ENCODE results near the gene IMMP1L.

The IMMP1L gene

DNA sequence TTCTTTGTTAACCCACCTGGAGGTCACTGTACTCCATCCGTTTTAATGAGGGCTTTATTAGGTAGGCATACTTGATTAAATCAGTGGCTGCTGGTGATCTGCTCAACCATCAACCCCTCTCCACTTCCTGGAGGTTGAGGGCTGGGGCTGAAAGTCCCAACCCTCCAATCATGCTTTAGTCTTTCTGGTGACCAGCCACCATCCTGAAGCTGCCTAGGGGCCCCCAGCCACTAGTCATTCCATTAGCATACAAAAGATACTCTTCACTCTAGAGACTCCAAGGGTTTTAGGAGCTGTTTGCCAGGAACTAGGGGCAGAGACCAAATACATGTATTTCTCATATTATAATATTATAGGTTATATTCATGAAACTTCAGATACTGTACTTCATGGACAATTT, 126.3 kb downstream of the IMMP1L start:
- DNase-seq: no peak

Data from T-helper 2 cell (primary cell).